Subcutaneous abdominal adipose tissue (tissue), 5 donors: ENCODE data around the gene ADD1.

ENCODE experiments used
- H3K27ac ChIP-seq: one replicate; pipeline ENCODE4 v1.7.0; 2013; ENCODE audit warnings: low read depth, mild to moderate bottlenecking, inconsistent platforms, low read length, moderate library complexity
- H3K27me3 ChIP-seq, 5 donors: one replicate each; pipeline ENCODE4 v1.7.0; 2013; ENCODE audit warnings: low read length in 5 of 5, inconsistent platforms in 1 of 5; ENCODE audit not compliant: control insufficient read depth in 5 of 5, insufficient read depth in 4 of 5
- H3K36me3 ChIP-seq, 5 donors: one replicate each; pipeline ENCODE4 v1.7.0; 2013; ENCODE audit warnings: low read length in 5 of 5; ENCODE audit not compliant: control insufficient read depth in 5 of 5, insufficient read depth in 5 of 5
- H3K4me1 ChIP-seq, 5 donors: one replicate each; pipeline ENCODE4 v1.7.0; 2013; ENCODE audit warnings: low read length in 5 of 5, mild to moderate bottlenecking in 3 of 5, moderate library complexity in 1 of 5; ENCODE audit not compliant: control insufficient read depth in 5 of 5, insufficient read depth in 5 of 5
- H3K4me3 ChIP-seq, 5 donors: one replicate each; pipeline ENCODE4 v1.7.0; 2013; ENCODE audit warnings: low read length in 5 of 5, low read depth in 1 of 5
- H3K9ac ChIP-seq, 5 donors: one replicate each; pipeline ENCODE4 v1.7.0; 2013; ENCODE audit warnings: low read length in 5 of 5, mild to moderate bottlenecking in 4 of 5, moderate library complexity in 3 of 5
- H3K9me3 ChIP-seq, 5 donors: one replicate each; pipeline ENCODE4 v1.7.0; 2013; ENCODE audit warnings: low read length in 5 of 5; ENCODE audit not compliant: control insufficient read depth in 5 of 5
- donor health status: healthy.
- donor health status: healthy.
- donor health status: healthy.
- donor health status: healthy.
- donor health status: healthy.

Gene ADD1

DNA sequence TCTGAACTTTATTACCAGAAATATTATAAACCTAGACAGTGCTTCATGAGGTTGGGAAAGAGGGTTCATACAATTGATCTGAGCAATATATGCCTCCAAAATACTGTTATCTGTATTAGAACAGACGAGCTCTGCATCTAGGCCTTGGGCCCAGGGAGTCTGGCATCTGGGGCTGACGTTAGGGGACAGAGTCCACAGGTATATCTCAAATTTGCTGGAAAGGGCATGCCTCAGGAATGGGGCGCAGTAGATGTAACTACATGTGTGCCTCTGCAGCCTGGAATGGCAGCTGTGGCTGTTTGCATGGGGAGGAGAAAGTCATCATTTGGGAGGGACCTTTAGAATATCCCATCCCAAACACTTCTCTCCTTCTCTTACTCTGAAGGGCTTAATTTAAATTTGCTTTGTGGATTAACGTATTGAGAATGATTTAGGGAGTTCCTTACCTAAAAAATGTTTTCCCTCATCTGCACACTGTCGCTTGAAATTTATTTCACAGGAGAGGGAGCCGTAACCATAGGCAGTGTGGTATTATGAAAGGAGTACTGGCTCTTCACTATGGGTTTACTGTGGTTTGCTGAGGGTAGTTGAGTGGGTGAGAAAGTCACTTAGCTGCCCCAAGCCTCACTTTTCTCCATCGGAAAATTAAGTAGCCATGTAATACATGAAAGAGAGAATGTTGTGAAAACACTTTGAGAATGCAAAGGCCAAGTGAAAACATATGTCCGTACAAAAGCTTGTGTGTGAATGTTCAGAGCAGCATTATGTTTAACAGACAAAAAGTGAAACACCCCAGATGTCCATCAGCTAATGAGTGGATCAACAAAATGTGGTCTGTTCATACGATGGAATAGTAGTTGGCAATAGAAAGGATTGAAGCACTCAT is 5.9 kb downstream of the ADD1 start:
- H3K36me3 ChIP-seq, result peaks cover 4 to 10% (median 9%) of the 10 kb centered on the region in 5 donors
- H3K9me3 ChIP-seq, result no peaks in the 10 kb centered on the region
- peak overlapping the region in 3 of 5 donors; percentile 39 to 60 (median 48) for H3K9ac ChIP-seq
- no peak overlapping the region for H3K27ac ChIP-seq
- no peak overlapping the region for H3K4me3 ChIP-seq
- no peaks in the 10 kb centered on the region for H3K27me3 ChIP-seq
- peaks cover 4 to 51% (median 39%) of the 10 kb centered on the region in 5 donors for H3K4me1 ChIP-seq

- Histone ChIP-seq H3K4me3 (no peak overlapping the region), H3K9ac (no peak overlapping the region), H3K27ac (no peak overlapping the region), H3K36me3 (peaks cover 4 to 13% (median 12%) of the 10 kb centered on the region in 5 donors), H3K4me1 (peaks cover 4 to 36% (median 26%) of the 10 kb centered on the region in 5 donors), H3K27me3 (no peaks in the 10 kb centered on the region), H3K9me3 (no peaks in the 10 kb centered on the region)
Measured at GRCh38 chr4:2850966-2851798, 7.5 kb downstream of the ADD1 start.

DNA sequence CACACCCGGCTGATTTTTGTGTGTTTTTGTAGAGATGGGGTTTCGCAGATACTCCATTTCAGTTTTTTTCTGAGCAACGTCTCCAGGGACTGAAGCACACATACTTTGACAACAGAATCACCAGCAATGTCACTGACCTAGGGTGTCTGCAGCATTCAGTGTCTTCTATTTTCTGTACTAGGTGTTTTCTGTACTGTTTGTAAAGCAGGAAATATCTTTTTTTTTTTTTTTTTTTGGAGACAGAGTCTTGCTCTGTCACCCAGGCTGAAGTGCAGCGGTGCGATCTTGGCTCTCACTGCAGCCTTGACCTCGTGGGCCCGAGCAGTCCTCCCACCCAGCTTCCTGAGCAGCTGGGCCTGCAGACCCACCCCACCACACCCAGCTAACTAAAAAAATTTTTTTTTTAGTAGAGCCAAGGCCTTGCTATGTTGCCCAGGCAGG is 8.9 kb downstream of the ADD1 start:
- peaks cover 4 to 36% (median 26%) of the 10 kb centered on the region in 5 donors for H3K4me1 ChIP-seq
- no peak overlapping the region for H3K27ac ChIP-seq
- H3K27me3 ChIP-seq, result no peaks in the 10 kb centered on the region
- H3K9ac ChIP-seq, result peak overlapping the region in 1 of 5 donors; percentile 23
- H3K9me3 ChIP-seq, result no peaks in the 10 kb centered on the region
- no peak overlapping the region for H3K4me3 ChIP-seq
- peaks cover 4 to 13% (median 12%) of the 10 kb centered on the region in 5 donors for H3K36me3 ChIP-seq

GRCh38 chr4:2855584-2855983 is 11.9 kb downstream of the ADD1 start:
- no peak overlapping the region for H3K27ac ChIP-seq
- H3K9ac ChIP-seq, result no peak overlapping the region
- H3K4me1 ChIP-seq, result peaks cover 0 to 49% (median 41%) of the 10 kb centered on the region in 5 donors
- H3K9me3 ChIP-seq, result no peaks in the 10 kb centered on the region
- no peak overlapping the region for H3K4me3 ChIP-seq
- H3K27me3 ChIP-seq, result no peaks in the 10 kb centered on the region
- peaks cover 4 to 13% (median 12%) of the 10 kb centered on the region in 5 donors for H3K36me3 ChIP-seq

GRCh38 chr4:2856266-2856665 is 12.6 kb downstream of the ADD1 start:
- Histone ChIP-seq H3K4me3 (no peak overlapping the region), H3K27ac (no peak overlapping the region), H3K9me3 (no peaks in the 10 kb centered on the region), H3K36me3 (peaks cover 4 to 13% (median 12%) of the 10 kb centered on the region in 5 donors), H3K4me1 (peaks cover 0 to 55% (median 47%) of the 10 kb centered on the region in 5 donors), H3K27me3 (no peaks in the 10 kb centered on the region), H3K9ac (no peak overlapping the region)

GRCh38 chr4:2857349-2857927 is 13.8 kb downstream of the ADD1 start:
- Histone ChIP-seq H3K4me1 (peaks cover 3 to 60% (median 51%) of the 10 kb centered on the region in 5 donors), H3K9ac (no peak overlapping the region), H3K9me3 (no peaks in the 10 kb centered on the region), H3K4me3 (no peak overlapping the region), H3K27me3 (no peaks in the 10 kb centered on the region), H3K27ac (no peak overlapping the region), H3K36me3 (peaks cover 4 to 13% (median 12%) of the 10 kb centered on the region in 5 donors)

- Histone ChIP-seq H3K9ac (no peak overlapping the region), H3K27ac (peak overlapping the region; percentile 8), H3K4me1 (peaks cover 7 to 59% (median 54%) of the 10 kb centered on the region in 5 donors)
Measured at GRCh38 chr4:2858451-2859217, 15.0 kb downstream of the ADD1 start.

DNA sequence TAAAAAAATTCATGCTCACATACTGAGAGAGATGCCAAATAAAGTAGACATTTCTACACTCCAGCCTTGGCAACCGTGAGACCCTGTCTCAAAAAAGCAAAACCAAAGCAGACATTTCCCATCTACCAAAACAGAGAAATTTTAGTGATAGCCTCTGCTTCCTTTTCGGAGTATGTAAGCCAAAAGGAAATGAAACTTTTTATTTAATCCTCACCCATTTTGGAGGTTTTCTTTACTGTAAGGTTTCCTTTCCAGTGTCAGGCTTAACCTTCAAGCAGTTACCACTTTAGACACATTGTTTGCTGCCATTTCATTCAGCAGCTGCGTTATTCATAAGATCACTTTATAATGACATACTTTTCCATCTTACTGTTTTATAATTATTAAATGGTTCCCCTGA is 15.9 kb downstream of the ADD1 start:
- Histone ChIP-seq H3K27me3 (no peaks in the 10 kb centered on the region), H3K4me3 (no peak overlapping the region), H3K36me3 (peaks cover 0 to 4% (median 3%) of the 10 kb centered on the region in 5 donors), H3K9me3 (no peaks in the 10 kb centered on the region), H3K27ac (peak overlapping the region; percentile 26), H3K9ac (peak overlapping the region in 2 of 5 donors; percentile 29 to 40), H3K4me1 (peaks cover 7 to 61% (median 56%) of the 10 kb centered on the region in 5 donors)

More at GRCh38 chr4:2858451-2859217, 15.0 kb downstream of the ADD1 start:
- no peaks in the 10 kb centered on the region for H3K9me3 ChIP-seq
- H3K36me3 ChIP-seq, result peaks cover 4 to 11% (median 10%) of the 10 kb centered on the region in 5 donors
- no peaks in the 10 kb centered on the region for H3K27me3 ChIP-seq
- no peak overlapping the region for H3K4me3 ChIP-seq
